HG03378 (cell line): ENCODE measurements around the gene RNF31.
"Not testable (repeated sequence)": the region's sequence is repeated elsewhere in the genome, so short reads cannot be mapped to it uniquely, and the experiment has no call there.

Experiments
- ATAC-seq: cut with Tn5 transposase; IDR thresholded peaks from one replicate; pipeline ENCODE4 v1.9.1; 2021; ENCODE audit warnings: mild to moderate bottlenecking, moderate library complexity; ENCODE audit not compliant: unreplicated experiment

The RNF31 gene

DNA sequence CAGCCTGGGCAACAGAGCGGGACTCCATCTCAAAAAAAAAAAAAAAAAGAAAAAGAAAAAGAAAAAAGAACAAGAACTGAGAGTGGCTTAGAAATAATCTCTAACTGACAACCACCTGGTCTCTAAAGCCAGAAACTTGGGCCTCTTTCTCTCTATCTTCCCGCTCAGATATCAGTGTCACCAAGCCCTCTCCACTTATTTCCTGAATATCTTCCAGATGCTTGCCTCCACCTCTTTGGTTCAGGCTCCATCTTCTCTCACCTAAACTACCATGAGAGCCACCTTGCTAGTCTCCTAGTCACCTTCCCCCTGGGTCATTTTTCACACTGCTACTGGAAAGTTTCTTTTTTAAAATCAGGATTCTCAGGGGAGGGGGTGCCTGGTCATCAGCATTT is 49.8 kb downstream of the RNF31 start:
- no peak for ATAC-seq

DNA sequence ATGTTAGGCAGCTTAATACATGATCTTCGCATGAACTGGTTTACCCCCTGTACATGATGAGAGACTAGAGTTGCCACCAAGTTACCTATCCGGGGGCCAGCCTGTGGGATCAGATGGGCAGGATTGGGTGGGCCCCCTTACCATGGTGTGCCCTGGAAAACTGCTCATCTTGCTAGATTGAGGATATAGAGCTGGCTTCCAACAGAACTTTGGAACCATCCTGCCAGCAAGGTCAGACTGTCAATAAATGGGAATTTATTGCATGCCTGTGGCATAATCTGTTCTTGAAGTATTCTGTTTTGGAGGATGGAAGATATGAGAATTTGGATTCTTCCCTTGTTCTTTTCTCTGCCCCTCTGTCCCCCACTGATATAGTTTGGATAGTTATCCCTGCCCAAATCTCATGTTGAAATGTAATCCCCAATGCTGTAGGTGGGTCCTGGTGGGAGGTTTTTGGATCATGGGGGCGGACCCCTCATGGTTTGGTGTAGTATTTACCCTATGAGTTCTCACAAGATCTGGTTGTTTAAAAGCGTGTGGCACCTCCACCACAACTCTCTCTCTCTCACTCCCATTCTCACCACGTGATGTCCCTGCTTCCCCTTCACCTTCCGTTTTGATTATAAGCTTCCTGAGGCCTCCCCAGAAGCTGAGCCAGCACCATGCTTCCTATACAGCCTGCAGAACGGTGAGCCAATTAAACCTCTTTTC is 51.7 kb downstream of the RNF31 start:
- no peak for ATAC-seq

DNA sequence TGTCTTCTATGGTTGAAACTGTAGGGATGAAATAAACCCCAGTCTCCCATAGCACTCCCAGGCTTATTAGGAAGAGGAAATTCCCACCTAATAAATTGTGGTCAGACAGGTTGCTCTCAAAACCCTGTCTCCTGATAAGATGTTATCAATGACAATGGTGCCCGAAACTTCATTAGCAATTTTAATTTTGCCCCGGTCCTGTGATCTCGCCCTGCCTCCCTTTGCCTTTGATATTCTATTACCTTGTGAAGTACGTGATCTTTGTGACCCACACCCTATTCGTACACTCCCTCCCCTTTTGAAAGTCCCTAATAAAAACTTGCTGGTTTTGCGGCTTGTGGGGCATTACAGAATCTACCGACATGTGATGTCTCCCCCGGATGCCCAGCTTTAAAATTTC is 55.2 kb downstream of the RNF31 start:
- not testable (repeated sequence) for ATAC-seq

DNA sequence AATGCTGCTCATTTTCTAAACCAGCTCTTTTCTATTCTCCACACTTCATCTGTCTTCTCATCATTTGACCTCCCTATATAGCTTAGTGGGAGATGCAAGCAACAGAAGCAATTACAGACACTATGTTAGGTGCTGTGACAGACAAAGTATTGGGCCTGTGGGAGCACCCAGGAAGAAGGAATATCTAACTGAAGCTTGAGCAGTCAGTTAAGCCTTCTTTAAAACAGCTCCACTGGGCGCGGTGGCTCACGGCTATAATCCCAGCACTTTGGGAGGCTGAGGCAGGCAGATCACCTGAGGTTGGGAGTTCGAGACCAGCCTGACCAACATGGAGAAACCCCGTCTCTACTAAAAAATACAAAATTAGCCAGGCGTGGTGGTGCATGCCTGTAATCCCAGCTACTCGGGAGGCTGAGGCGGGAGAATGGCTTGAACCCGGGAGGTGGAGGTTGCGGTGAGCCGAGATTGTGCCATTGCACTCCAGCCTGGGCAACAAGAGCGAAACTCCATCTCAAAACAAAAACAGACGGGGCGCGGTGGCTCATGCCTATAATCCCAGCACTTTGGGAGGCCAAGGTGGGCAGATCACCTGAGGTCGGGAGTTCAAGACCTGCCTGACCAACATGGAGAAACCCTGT is 56.1 kb downstream of the RNF31 start:
- ATAC-seq: not testable (repeated sequence)

DNA sequence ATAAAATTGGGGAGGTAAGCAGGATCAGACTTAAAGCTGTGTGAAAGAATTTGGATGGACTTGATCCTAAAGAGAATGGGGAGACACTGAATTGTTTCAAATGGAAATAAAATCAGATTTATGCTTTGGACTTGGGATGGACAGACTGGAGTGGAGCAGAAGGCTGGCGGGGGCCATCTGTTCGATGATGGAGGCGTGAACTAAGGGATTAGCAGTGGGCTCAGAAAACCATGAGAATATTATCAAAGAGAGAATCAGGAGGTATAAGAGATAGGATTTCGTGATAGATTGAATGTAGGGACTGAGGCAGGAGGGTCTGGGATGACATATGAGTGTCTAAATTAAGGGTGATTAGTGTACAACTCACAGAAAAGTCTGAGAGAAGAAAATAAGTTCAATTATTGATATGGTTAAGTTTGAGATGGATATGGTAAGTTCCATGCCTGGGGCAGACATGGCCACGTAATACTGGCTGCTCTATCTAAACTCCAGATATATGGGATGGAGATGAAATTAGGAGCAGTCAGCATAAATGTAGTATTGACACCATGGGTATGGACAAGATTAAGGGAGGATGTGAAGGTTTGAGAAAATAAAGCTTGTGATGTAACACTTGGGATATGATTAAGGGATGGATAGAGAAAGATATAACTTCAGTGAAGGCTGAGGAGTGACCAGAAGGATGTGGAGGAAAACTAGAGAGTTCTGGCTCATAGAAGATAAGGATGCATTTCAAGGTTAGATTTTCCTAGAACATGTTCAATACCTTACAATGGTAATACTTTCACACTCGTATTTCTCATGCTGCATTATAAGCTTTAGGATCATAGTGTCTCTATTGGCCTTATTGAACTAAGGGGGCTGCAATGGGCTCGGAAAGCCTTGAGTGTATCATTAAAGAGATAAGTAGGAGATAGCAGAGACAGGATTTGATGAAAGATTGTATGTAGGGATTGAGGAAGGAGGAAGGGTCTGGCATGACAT is 57.2 kb downstream of the RNF31 start:
- no peak for ATAC-seq

- no peak for ATAC-seq
Observed at GRCh38 chr14:24206260-24207103, 59.2 kb downstream of the RNF31 start.

DNA sequence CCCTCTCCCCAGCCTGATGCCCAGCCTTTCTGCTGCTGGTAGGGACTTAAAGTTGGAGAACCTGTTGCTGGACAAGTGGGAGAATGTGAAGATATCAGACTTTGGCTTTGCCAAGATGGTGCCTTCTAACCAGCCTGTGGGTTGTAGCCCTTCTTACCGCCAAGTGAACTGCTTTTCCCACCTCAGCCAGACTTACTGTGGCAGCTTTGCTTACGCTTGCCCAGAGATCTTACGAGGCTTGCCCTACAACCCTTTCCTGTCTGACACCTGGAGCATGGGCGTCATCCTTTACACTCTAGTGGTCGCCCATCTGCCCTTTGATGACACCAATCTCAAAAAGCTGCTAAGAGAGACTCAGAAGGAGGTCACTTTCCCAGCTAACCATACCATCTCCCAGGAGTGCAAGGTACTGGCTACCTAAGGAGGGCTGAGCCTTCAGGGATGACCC is 59.8 kb downstream of the RNF31 start:
- ATAC-seq: no peak

DNA sequence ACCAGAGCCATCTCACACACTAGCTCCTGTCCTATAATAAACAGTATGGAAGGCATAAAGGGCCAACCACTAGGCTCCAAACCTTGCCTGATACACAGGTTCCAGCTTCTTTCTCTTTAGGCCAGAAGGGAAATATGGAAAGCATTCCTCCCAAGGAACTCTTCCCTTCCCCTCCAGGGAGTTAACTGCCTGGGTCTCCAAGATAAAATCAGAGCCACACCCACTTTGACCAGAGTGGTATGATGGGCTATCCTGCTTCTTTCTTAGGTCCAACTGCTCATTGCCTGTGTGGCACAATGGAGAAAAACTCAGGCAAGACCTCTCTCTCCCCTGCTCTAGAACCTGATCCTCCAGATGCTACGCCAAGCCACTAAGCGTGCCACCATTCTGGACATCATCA is 60.3 kb downstream of the RNF31 start:
- no peak for ATAC-seq
